GM21528 (cell line): ENCODE results near the gene NDUFAF8.

Experiments
- ATAC-seq: cut with Tn5 transposase; IDR thresholded peaks from one replicate; pipeline ENCODE4 v1.9.1; 2021; ENCODE audit warnings: mild to moderate bottlenecking, moderate library complexity; ENCODE audit not compliant: unreplicated experiment, low FRiP score

NDUFAF8 gene

GRCh38 chr17:81200201-81200600, 38.9 kb upstream of the NDUFAF8 start:
- ATAC-seq, result no peak

GRCh38 chr17:81200695-81201580, 38.2 kb upstream of the NDUFAF8 start:
- no peak for ATAC-seq

GRCh38 chr17:81202318-81202717, 36.8 kb upstream of the NDUFAF8 start:
- no peak for ATAC-seq

GRCh38 chr17:81203136-81203535, 36.0 kb upstream of the NDUFAF8 start:
- no peak for ATAC-seq

GRCh38 chr17:81204578-81204977, 34.5 kb upstream of the NDUFAF8 start:
- ATAC-seq, result no peak

- ATAC-seq, result no peak
These were observed 33.0 kb upstream of the NDUFAF8 start for GRCh38 chr17:81206166-81206565.

GRCh38 chr17:81206657-81207056, 32.5 kb upstream of the NDUFAF8 start:
- no peak for ATAC-seq

GRCh38 chr17:81207610-81208581, 31.2 kb upstream of the NDUFAF8 start:
- ATAC-seq, result no peak

GRCh38 chr17:81208651-81209050, 30.5 kb upstream of the NDUFAF8 start:
- no peak for ATAC-seq

- ATAC-seq, result no peak
These were observed 30.0 kb upstream of the NDUFAF8 start for GRCh38 chr17:81209141-81209540.

GRCh38 chr17:81210466-81210865, 28.7 kb upstream of the NDUFAF8 start:
- no peak for ATAC-seq

- ATAC-seq, result no peak
These were observed 28.2 kb upstream of the NDUFAF8 start for GRCh38 chr17:81210868-81211267.

- no peak for ATAC-seq
These were observed 26.8 kb upstream of the NDUFAF8 start for GRCh38 chr17:81212365-81212764.

GRCh38 chr17:81213978-81214377, 25.1 kb upstream of the NDUFAF8 start:
- ATAC-seq, result no peak

- ATAC-seq, result no peak
These were observed 21.6 kb upstream of the NDUFAF8 start for GRCh38 chr17:81217491-81217890.

- ATAC-seq, result no peak
These were observed 20.7 kb upstream of the NDUFAF8 start for GRCh38 chr17:81218459-81218858.

- ATAC-seq, result no peak
These were observed 20.1 kb upstream of the NDUFAF8 start for GRCh38 chr17:81218991-81219390.

- ATAC-seq, result no peak
These were observed 19.5 kb upstream of the NDUFAF8 start for GRCh38 chr17:81219476-81220180.

- no peak for ATAC-seq
These were observed 17.7 kb upstream of the NDUFAF8 start for GRCh38 chr17:81221371-81221841.

- no peak for ATAC-seq
These were observed 17.1 kb upstream of the NDUFAF8 start for GRCh38 chr17:81221842-81222619.
